K562 (cell line): ENCODE results near the gene SLC1A2. TPM values are rescaled to one million over a fixed set of nuclear protein-coding genes. Genes with fewer than 3 reads are reported as not detected.

Source experiments
- ATAC-seq: fragments of 200-7000 bp; cut with Tn5 transposase; 3 replicates; pipeline ENCODE4 v1.9.1; 2020; ENCODE audit warnings: moderate library complexity
- BruUV-seq: library from RNA; stranded (reverse); fragments of 400-500 nt; replicated peaks from 2 replicates; lab custom pipeline; 2021; lab: Mats Ljungman, UMichigan
- CTCF ChIA-PET: fragments of 300-600 bp; formaldehyde crosslinking; extraction: SDS; loops from one replicate; lab custom pipeline; 2021; ENCODE audit warnings: low intra/inter-chr PET ratio; lab: Yijun Ruan, JAX
- POLR2A ChIA-PET: fragments of 300-600, 350-650 bp; sonication (Branson Sonifier 250); formaldehyde crosslinking; extraction: SDS; loops from one replicate; lab custom pipeline; 2021; ENCODE audit warnings: antibody characterized with exemption, inconsistent platforms; lab: Yijun Ruan, JAX
- DNase-seq, 4 experiments: peaks; one replicate each; pipeline versions ENCODE4 v3.0.0 to v3.0.0-alpha.2; 2011 to 2018; ENCODE audit warnings: low spot score in 3 of 4, mixed read lengths in 3 of 4; ENCODE audit errors: extremely low read depth in 1 of 4
- FAIRE-seq: peaks from 2 replicates; lab custom pipeline; 2011; peaks lifted over from hg19 to GRCh38; lab: Jason Lieb, UNC
- H2AFZ ChIP-seq: 2 replicates; pipeline ENCODE4 v1.6.0; 2011; ENCODE audit warnings: low read depth, low read length, control low read depth, inconsistent platforms
- H3K27ac ChIP-seq: fragments of 200-600 bp; 3 replicates; pipeline ENCODE4 v1.8.0; 2011; ENCODE audit warnings: low read depth, mild to moderate bottlenecking, control low read depth, inconsistent platforms, low read length, moderate library complexity, mixed read lengths; ENCODE audit errors: extremely low read depth
- H3K27me3 ChIP-seq, 2 experiments: fragments of 300-600 bp in 1 of 2; 2 replicates in 1 of 2; 3 replicates in 1 of 2; pipeline versions ENCODE4 v1.6.0 to v1.8.0; 2011; ENCODE audit warnings: inconsistent platforms in 2 of 2, low read length in 2 of 2, mild to moderate bottlenecking in 1 of 2, mixed read lengths in 1 of 2, moderate library complexity in 1 of 2; ENCODE audit not compliant: control insufficient read depth in 2 of 2, insufficient read depth in 2 of 2
- H3K36me3 ChIP-seq: fragments of 300-600 bp; 3 replicates; pipeline ENCODE4 v1.8.0; 2011; ENCODE audit warnings: mild to moderate bottlenecking, low read length, inconsistent platforms; ENCODE audit not compliant: control insufficient read depth, insufficient read depth
- H3K4me1 ChIP-seq, 2 experiments: fragments of 200-600 bp in 1 of 2; replicated peaks in 1 of 2; 2 replicates in 1 of 2; 3 replicates in 1 of 2; pipeline versions ENCODE4 v1.5.1 to v1.8.0; 2011; ENCODE audit warnings: inconsistent platforms in 2 of 2, low read length in 2 of 2, mild to moderate bottlenecking in 1 of 2, mixed read lengths in 1 of 2, moderate library complexity in 1 of 2; ENCODE audit not compliant: control insufficient read depth in 2 of 2, insufficient read depth in 2 of 2
- H3K4me2 ChIP-seq: 2 replicates; pipeline ENCODE4 v1.6.1; 2011; ENCODE audit warnings: low read length, control low read depth, inconsistent platforms, mixed read lengths; ENCODE audit not compliant: insufficient read depth
- H3K4me3 ChIP-seq: fragments of 200-600 bp; sonication (generic), shearing (Covaris generic); 2 replicates; pipeline ENCODE4 v1.5.1; 2016; ENCODE audit warnings: control low read depth, inconsistent platforms
- H3K79me2 ChIP-seq: fragments of 200-600 bp; 3 replicates; pipeline ENCODE4 v1.8.0; 2011; ENCODE audit warnings: low read length, inconsistent platforms; ENCODE audit not compliant: control insufficient read depth, insufficient read depth
- H3K9ac ChIP-seq, 2 experiments: 2 replicates each; pipeline versions ENCODE4 v1.6.0 to v1.6.1; 2011; ENCODE audit warnings: low read depth in 2 of 2, low read length in 2 of 2, control low read depth in 1 of 2, inconsistent platforms in 1 of 2, mild to moderate bottlenecking in 1 of 2, mixed read lengths in 1 of 2; ENCODE audit not compliant: insufficient read depth in 1 of 2
- H3K9me1 ChIP-seq: one replicate; pipeline ENCODE4 v1.6.0; 2011; ENCODE audit warnings: inconsistent platforms, mild to moderate bottlenecking, low read length, moderate library complexity; ENCODE audit not compliant: control insufficient read depth, insufficient read depth
- H3K9me3 ChIP-seq: replicated peaks from 2 replicates; pipeline ENCODE4 v1.5.1; 2011; ENCODE audit warnings: low read depth, low read length, inconsistent platforms; ENCODE audit not compliant: control insufficient read depth, insufficient read depth
- H4K20me1 ChIP-seq: replicated peaks from 2 replicates; pipeline ENCODE4 v1.6.1; 2011; ENCODE audit warnings: low read length, inconsistent platforms, mixed read lengths; ENCODE audit not compliant: control insufficient read depth, insufficient read depth
- BACH1 ChIP-seq: fragments of 200-800 bp; sonication (Bioruptor generic); IDR thresholded peaks from 2 replicates; pipeline ENCODE4 v1.6.1; 2016; ENCODE audit warnings: missing genetic modification characterization, missing compliant biosample characterization
- BRCA1 ChIP-seq, 2 experiments: fragments of 450-650 bp in 1 of 2; sonication (generic) in 1 of 2; formaldehyde crosslinking in 1 of 2; IDR thresholded peaks; 2 replicates each; pipeline versions ENCODE4 v1.5.0 to v1.6.1; 2017 to 2020; ENCODE audit warnings: mild to moderate bottlenecking in 1 of 2, missing genetic modification reagents in 1 of 2
- CREBBP ChIP-seq: IDR thresholded peaks from one replicate; pipeline ENCODE4 v1.6.1; 2012; ENCODE audit warnings: low read depth, mild to moderate bottlenecking, control low read depth, inconsistent platforms, low read length
- FUS ChIP-seq: fragments of 200-400 bp; formaldehyde crosslinking; optimal IDR thresholded peaks from 2 replicates; pipeline ENCODE3; 2017; ENCODE audit warnings: low read depth, low read length
- RAD51 ChIP-seq: fragments of 450-650 bp; IDR thresholded peaks from 2 replicates; pipeline ENCODE4 v1.7.1; 2016; ENCODE audit warnings: low read depth, mild to moderate bottlenecking, borderline replicate concordance
- RBM15 ChIP-seq: fragments of 200-400 bp; formaldehyde crosslinking; IDR thresholded peaks from 2 replicates; pipeline ENCODE4 v1.6.1; 2018; ENCODE audit warnings: mild to moderate bottlenecking, low read length, moderate library complexity; ENCODE audit not compliant: insufficient read depth
- SLC30A9 ChIP-seq: fragments of 250-450 bp; sonication (Bioruptor Pico); IDR thresholded peaks from 2 replicates; pipeline ENCODE4 v1.8.0; 2022; ENCODE audit warnings: mild to moderate bottlenecking, moderate library complexity
- SRSF7 ChIP-seq: fragments of 200-400 bp; formaldehyde crosslinking; optimal IDR thresholded peaks from 2 replicates; pipeline ENCODE3; 2017; ENCODE audit warnings: mild to moderate bottlenecking, low read depth, low read length
- ZNF609 ChIP-seq: sonication (generic); formaldehyde crosslinking; IDR thresholded peaks from 2 replicates; pipeline ENCODE4 v1.8.1; 2023; ENCODE audit warnings: missing genetic modification reagents, mild to moderate bottlenecking, borderline replicate concordance
- ZNF696 ChIP-seq: fragments of 250-450 bp; sonication (Bioruptor Pico); conservative IDR thresholded peaks from 2 replicates; pipeline ENCODE4 v1.4.0; 2020; ENCODE audit warnings: mild to moderate bottlenecking, moderate library complexity
- WGBS: fragments of 100-300 bp; shearing (Covaris generic); methylation state at CpG from one replicate; pipeline ENCODE4 v1.1.6; 2016; ENCODE audit warnings: low coverage, mixed read lengths; ENCODE audit not compliant: insufficient coverage; ENCODE audit errors: missing lambda C conversion rate; 5-methylcytosine and 5-hydroxymethylcytosine counted together
- in situ Hi-C: fragments of 300-500 bp; cut with MboI; formaldehyde crosslinking; loops from 4 replicates; pipeline ENCODE4 v1.15.0; 2018; ENCODE audit warnings: inconsistent platforms, mixed read lengths
- intact Hi-C: fragments of 100-400 bp; cut with micrococcal nuclease; formaldehyde crosslinking; loops from 2 replicates; pipeline ENCODE4 v1.14.2; 2022
- polyA plus RNA-seq, 8 experiments: library from polyadenylated mRNA; depleted of rRNA in 4 of 8; stranded (reverse) in 5 of 8; unstranded in 3 of 8; fragments of >200 nt; fragmentation: Nextera tagmentation in 2 of 8; fragmentation: Illumina TruSeq in 1 of 8; extraction: Ambion mirVana in 2 of 8; extraction: Trizol in 1 of 8; gene quantifications; 2 replicates each; pipeline versions ENCODE4 v1.2.1 to v1.2.3, GENCODE V29; 2011 to 2014; ENCODE audit warnings: inconsistent platforms in 1 of 8, missing spikeins in 1 of 8
- total RNA-seq, 7 experiments: library from RNA; depleted of rRNA in 6 of 7; stranded (reverse); fragments of >200 nt in 6 of 7; fragmentation: Illumina TruSeq in 2 of 7; extraction: Trizol in 2 of 7; gene quantifications; 2 replicates each; pipeline versions ENCODE4 v1.2.1 to v1.2.3, GENCODE V29; 2011 to 2021; ENCODE audit warnings: low replicate concordance in 1 of 7

SLC1A2 gene
- total and polyA plus RNA-seq, 9 of the 15 experiments (the other 6 are each of a cell fraction or from before 2014, with no cell fraction given) = 0.03 to 0.07 (median 0.04) TPM; not detected in 5

GRCh38 chr11:35246745-35247144, 172.6 kb downstream of the SLC1A2 start:
- H3K9ac ChIP-seq = no peak overlapping the region
- H3K27me3 ChIP-seq = no peaks in the 10 kb centered on the region
- ATAC-seq (no peak), FAIRE-seq (no peak), DNase-seq (no peak)
- CTCF ChIA-PET = no interaction called here
- POLR2A ChIA-PET = interaction anchor here (0.6 to 0.7 kb wide), 2 partner anchors 159 to 1031 kb away, joined by 3 read pairs; no protein-coding TSS in a partner anchor
- no peak overlapping the region for H3K4me3 ChIP-seq
- H3K27ac ChIP-seq = no peak overlapping the region
- H3K4me1 ChIP-seq = no peaks in the 10 kb centered on the region
- intact Hi-C loops = no loop called here
- H3K36me3 ChIP-seq = no peaks in the 10 kb centered on the region
- in situ Hi-C loops = loop anchor here (25.0 kb wide), 1 partner anchor 309 kb away; no protein-coding TSS in a partner anchor
- no peak overlapping the region for H3K4me2 ChIP-seq
- H3K9me3 ChIP-seq = 0 out of 2 replicates have a peak, but pooled peaks cover 2% of the 10 kb centered on the region
- H3K9me1 ChIP-seq = no peaks in the 10 kb centered on the region
- no TSS peak for BruUV-seq
- 0% methylated on average over 2 of the region's 2 CpGs for WGBS
- TF ChIP-seq ZNF696 (no peak), SRSF7 (no peak), RBM15 (no peak), CREBBP (no peak), BACH1 (no peak), SLC30A9 (CRISPR knock-in tag) (no peak), BRCA1 (IDR thresholded peaks at IDR 0.05) (no peak), BRCA1 (CRISPR knock-in tag; IDR thresholded peaks at IDR 0.05) (no peak), RAD51 (no peak), FUS (no peak), ZNF609 (CRISPR knock-in tag) (no peak)
- no peaks in the 10 kb centered on the region for H3K79me2 ChIP-seq
- H4K20me1 ChIP-seq = no peaks in the 10 kb centered on the region
- H2AFZ ChIP-seq = no peak overlapping the region
